Hindlimb muscle (tissue), 1 donor: Measurements from ENCODE around the gene OSGEP. TPM values are rescaled to one million over a fixed set of nuclear protein-coding genes. Genes with fewer than 3 reads are reported as not detected.
A peak's percentile ranks its signal among the peaks of the same experiment; 100 is the strongest.

Experiments
- DNase-seq: peaks from one replicate; pipeline ENCODE4 v3.0.0-alpha.2; 2013
- polyA plus RNA-seq: library from polyadenylated mRNA; unstranded; fragments of 120-200 nt; gene quantifications from one replicate; pipeline ENCODE4 v1.2.1, GENCODE V29; 2013; ENCODE audit not compliant: insufficient read length

Gene OSGEP
- polyA plus RNA-seq, 1 donor = 41.9 TPM

- no peak for DNase-seq
Observed at GRCh38 chr14:20429801-20430669, 24.6 kb downstream of the OSGEP start.

GRCh38 chr14:20428802-20429201 is 25.8 kb downstream of the OSGEP start:
- no peak for DNase-seq

GRCh38 chr14:20428010-20428365 is 26.6 kb downstream of the OSGEP start:
- no peak for DNase-seq

DNA sequence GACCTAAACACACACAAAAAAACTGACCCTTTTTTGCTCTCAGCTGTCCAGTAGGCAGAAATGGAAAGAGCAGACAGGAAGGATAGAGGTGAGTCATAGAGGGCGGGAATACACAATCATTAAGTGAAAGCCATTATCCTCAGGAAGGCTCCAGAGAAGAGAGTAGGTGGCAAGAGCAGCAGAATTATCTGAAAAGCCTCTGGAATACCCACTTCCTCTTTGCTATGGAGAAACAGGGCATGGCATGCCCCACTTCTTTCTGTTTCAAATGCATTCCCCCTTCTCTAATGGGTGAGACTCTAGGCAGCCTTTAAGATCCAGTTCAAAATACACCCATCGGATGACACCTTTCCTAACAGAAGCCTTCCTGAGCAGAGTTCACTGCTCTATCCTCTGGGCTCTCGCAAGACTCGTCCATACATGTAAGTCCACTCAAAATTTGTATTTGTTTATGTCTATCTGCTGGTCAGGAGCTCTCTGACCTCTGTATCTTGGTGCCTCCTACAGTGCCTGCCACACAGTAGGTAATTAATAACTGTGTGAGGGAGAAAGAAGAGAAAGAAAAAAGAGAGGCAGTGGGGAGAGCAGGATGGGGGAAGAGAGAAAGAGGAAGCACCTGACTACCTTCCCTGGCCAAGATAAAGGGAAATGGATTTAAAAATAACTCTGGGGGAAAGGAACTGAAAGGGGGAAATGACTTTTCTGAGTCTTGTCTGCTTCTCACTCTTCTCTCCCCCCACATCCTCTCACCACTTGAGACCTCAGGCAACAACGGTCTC is 27.2 kb downstream of the OSGEP start:
- DNase-seq = no peak

DNA sequence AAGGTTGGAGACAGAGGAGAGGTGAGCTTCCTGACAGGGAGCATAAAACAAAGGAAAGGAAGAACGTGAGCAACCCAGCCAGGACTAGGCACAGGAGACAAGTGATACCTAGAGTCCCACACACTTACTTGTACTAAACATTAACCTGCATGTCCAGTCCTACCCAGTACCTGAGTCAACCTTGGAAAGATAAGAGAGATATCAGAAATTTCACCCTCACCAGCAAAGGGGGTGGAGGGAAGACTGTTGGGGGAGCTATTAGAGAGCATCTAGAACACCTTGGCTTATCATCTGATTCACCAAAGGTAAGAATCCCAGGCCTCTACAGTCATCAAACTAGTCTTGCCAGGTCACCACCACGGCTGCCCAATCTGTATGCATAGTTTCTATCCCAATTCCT is 29.8 kb downstream of the OSGEP start:
- no peak for DNase-seq

GRCh38 chr14:20422886-20423285 is 31.7 kb downstream of the OSGEP start:
- no peak for DNase-seq

DNA sequence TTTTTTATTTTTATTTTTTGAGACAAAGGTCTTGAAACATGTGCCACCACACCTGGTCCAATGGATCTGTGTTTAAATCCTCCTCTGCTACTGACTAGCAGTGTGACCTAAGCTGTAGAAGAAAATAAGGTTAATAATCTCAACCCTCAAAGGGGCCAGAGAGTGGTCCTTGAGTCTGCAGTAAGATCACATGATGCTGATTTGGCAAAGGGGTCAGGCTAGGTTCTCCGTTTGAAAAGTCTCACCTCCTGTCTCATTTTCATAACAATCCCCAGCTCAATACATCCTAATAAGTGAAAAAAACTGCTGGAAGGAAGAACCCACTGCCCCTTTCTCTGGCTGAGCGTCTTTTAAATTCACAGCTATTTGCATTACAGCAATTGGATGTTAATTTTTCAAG is 33.3 kb downstream of the OSGEP start:
- no peak for DNase-seq

DNA sequence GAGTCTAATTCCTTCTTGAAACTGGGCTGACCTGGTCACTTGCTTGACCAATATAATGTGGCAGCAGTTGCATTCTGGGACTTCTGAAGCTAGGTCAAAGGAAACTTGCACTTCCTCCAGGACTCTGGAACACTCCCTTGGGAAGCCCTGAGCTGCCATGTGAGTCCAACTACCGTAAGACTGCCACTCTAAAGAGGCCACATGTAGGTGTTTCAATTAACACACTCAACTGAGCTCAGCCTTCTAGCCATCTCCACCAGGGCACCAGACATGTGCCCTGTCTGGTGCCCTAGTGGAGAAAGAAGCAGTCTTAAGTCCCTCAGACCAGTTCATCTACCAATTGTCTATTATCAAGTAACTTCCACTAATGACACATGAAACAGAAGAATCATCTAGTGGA is 35.2 kb downstream of the OSGEP start:
- no peak for DNase-seq

DNA sequence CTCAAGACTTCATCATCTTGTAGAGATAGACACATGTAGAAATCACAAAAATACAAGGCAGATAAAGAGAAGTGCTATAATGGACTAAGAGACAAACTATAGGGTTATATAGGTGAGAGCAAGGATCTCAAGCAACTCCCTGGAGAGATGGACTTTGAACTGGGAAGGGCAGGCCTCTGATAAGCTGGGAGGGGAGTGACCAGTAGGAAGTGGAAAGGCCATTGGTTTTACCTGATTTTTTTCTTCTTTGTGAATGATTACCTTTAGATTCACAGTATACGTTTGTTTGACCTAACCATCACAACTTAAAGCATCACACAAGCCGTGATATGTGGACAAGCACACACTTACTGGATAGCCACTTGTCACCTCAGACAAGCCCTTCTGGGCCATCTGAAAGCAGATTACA is 36.1 kb downstream of the OSGEP start:
- no peak for DNase-seq

GRCh38 chr14:20417250-20418186 is 37.1 kb downstream of the OSGEP start:
- no peak for DNase-seq

GRCh38 chr14:20416223-20416622 is 38.4 kb downstream of the OSGEP start:
- DNase-seq = no peak

DNA sequence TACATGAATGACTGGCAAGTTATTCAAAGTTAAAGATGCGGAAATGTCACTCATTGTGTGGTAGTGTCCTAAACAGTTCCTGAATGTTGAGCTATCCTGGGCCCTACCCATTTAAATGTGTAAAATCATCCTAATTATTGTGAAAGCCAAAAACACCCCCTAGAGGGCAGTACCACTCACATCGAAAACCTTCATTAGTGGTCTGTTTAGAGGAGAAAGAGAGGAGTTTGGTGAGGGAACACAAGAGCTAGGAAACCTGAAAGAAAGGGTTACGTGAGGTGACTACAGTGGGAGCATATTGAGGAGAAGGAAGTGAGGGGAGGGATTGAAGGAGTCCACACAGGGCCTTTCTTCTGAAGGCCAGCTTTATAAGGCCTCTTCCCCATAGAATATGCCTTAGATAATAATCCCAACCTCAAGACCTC is 38.8 kb downstream of the OSGEP start:
- no peak for DNase-seq

DNA sequence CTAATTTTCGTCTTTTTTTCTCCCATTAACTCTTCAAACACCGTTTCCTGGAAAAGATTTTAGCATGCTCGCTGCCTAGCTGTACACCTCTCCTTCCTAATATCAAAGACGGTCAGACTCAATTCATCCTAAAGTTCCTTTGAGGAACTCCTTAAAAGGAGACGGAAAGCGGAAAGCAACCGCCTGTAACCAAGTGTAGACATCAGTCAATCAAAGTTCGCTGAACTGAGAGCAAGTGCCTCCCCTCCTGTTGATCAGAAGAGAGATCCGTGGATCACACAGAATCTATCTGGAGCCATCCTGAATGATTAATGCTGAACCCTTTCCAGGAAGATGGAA is 40.9 kb downstream of the OSGEP start:
- no peak for DNase-seq

GRCh38 chr14:20412876-20413743 is 41.5 kb downstream of the OSGEP start, which contains the start of gene TEP1:
TSS of gene TEP1 (minus strand) at chr14:20413501. CDS start at chr14:20408439, 5,062 bp downstream.
- peak; percentile 85 for DNase-seq

DNA sequence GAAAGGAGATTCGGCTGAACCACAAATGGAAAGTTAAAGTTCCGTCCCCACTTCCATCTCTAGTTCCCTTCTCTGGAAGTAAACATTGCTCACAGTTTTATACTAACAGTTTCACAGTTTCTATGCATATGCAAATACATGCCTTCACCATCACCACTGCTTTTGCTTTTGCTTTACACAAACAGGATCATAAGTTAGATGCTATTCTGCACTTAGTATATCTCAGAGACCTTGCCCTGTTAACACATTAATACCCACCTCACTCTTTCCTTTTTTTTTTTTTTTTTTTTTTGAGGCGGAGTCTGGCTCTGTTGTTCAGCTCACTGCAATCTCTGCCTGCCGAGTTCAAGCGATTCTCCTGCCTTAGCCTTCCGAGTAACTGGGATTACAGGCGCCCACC is 42.2 kb downstream of the OSGEP start:
- DNase-seq = no peak

DNA sequence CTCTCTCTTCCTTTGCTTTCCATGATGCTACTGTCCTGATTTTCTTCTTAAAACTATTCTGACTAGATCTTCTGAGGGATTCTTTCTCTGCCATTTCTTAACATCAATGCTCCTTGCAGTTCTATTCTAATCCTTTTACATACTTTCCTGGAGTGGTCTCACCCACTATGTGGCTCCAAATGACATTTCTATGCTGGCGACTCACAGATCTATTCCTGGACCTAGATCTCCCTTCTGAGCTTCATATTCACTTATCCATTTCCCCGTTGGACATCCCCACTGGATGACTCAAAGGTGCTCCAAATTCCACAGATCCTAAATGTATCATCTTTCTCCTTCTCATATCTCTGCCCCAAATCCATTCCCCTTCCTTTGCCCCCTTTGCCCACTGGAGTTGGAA is 45.4 kb downstream of the OSGEP start:
- DNase-seq = no peak

- no peak for DNase-seq
Observed at GRCh38 chr14:20403521-20403920, 51.1 kb downstream of the OSGEP start.

GRCh38 chr14:20400965-20401593 is 53.5 kb downstream of the OSGEP start:
- no peak for DNase-seq

DNA sequence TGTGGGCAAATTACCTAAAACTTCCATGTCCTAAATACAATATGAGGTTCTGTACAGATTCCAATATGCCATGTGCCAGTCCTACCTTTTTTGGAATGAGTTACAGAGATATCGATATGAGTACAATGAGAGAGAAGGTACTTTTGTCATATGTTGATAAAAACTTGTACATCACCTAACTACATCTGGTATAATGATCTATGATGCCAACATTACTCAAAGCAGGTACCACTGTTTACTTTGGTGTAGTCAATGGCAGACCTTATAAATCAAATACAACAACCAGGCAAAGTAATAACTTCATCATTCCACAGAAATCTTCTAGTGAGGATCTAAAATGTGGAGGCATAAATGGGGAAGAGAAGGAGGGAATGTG is 54.0 kb downstream of the OSGEP start:
- no peak for DNase-seq

DNA sequence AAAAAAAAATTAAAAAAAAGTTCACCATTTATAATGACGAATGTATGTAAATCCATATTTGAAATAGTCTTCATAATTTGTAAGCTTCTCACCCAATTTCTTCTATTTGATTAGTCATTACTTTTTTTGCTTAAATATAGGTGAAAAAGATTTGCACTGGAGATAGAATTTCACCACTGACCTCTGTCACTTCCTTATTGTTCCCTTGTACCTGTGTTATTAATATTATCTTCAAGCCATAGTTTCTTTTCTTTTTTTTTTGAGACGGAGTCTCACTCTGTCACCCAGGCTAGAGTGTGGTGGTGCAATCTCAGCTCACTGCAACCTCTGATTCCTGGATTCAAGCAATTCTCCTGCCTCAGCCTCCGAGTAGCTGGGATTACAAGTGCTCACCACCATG is 57.1 kb downstream of the OSGEP start:
- no peak for DNase-seq
